Stimulated activated CD8-positive, alpha-beta memory T cell treated with anti-CD3 and anti-CD28 coated beads, Interleukin-7, amount 100 ng/mL, for 4 hours (primary cell): ENCODE data around the gene PXYLP1.

Experiments used
- DNase-seq, 2 donors: peaks; one replicate each; pipeline ENCODE4 v3.0.0-alpha.2; 2020; ENCODE audit warnings: low read depth in 2 of 2

PXYLP1 gene

DNA sequence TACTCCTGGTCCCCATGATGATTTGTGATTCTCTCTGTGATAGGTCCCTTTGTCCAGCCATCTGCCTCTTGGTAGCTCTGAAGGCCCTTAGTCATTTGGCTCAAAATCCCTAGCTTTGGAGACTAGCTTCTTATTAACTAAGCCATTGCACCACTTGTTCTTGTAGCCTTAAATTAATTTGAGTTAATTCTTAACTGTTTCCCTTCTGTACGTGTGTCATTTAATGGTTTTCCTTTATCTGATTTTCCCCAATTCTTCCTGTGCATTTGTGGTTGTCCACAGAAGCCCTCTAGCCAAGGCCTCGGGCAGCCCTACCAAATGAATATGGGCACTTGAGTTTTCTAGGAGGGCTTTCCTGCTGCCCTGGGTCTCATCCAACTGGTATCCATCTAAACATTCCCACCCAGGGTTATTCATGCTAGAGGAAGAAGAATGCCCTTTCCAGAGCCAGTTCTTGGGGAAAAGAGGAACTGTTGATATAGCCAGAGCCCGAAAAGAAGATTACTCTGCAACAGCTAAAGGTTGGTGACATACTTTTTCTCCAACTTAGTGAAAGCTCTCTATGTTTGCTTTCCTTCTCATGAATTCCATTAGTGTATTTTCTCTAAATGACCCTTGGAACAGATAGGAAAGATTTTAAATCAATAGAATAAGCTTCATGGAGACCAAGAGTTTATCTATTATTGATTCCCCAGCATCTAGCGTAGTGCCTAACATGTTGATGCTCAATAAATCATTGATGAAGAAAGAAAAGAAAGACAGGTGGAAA is 92.5 kb downstream of the PXYLP1 start:
- DNase-seq: no peak

DNA sequence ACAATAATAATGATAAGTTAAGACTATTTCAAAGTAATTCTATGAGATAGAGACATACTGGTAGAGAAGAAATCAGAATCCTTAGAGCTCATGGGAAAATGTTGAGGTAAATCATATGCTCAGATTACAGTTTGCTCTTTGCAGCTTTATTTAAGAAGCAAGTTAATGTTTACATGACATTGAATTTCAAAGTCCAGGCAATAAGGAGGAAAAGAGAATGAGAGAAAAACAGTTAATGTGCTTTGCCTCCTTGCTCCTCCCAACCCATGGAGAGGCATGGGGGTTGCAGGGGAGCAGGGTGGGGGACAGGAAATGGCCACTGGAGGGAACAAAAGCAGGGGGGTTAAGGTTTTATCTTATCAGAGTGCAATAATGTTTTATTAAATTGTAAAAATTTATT is 94.5 kb downstream of the PXYLP1 start:
- DNase-seq: no peak

DNA sequence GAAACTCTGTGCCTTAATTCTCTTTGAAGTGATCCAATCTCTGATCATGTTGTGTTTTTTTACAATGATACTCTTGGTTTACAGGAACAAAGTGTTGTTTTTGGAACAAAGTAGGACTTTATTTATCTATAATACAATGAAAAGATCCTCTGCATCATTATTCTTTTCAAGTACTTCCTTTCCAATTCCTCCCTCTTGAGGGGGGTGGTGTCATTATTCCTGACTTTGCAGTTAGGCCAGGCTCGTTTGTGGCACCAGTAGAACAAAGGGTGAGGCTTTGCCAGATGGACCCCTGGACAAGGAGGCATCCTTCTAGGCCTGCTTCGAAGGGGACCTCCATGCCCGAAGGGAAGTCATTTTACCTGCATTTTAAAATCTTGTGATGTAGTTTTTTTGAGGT is 95.0 kb downstream of the PXYLP1 start:
- DNase-seq: no peak

DNA sequence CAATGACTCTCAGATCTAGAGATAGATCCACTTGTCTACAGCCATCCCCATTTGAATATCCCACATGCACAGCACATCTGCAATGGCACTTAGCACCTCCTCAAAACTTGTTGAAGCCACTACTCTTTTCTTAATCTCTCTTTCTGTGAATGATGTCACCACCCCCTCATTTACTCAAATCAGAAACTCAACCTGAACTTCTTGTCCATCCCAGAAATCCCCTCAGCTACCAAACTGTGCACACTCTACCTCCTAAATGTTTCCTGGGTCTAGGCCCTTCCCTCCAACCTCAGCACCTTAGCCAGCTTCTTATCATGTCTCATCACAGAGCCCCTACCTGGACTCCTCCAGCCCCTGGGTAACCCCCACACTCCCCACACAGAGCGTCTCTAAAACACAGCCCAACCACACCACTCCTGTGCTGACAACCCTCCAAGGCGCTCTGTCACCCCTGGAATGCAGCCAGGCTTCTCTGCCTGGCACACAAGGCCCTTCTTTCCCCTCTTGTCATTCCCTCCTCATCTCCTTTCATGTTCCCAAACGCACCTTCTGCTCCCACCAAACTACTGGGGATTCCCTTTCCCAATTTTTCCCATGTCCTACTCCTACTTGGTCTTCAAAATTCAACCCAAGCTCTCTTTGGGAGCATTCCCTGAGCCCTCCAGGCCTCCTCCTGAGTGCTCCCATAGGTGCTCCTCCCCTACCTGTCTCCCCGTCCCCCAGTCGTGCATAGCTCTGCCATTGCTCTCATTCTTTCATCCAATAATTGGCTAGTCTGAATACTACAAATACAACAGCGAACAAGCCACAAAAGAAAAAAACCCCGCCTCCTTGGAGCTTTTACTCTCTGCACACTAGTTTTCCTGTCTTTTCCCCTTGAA is 96.9 kb downstream of the PXYLP1 start:
- DNase-seq: no peak

DNA sequence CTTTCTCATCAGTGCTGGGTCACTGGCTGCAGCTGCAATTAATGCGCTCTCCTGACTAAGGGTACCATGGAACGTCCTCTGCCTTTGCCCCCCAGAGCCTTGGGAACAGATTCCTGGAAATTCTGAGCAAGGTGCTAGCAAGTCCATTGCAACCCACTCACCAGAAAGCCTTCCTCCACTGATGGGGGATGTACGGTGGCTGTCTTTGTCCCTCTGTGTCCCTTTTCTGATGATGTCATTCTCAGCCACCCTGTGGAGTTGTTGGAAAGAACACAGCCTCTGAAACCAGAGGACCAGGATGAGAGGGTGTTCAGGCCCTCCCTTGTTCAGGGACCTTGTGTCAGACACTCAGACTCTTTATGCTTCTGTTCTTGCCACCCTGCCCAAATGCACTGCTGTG is 98.6 kb downstream of the PXYLP1 start:
- DNase-seq: no peak

DNA sequence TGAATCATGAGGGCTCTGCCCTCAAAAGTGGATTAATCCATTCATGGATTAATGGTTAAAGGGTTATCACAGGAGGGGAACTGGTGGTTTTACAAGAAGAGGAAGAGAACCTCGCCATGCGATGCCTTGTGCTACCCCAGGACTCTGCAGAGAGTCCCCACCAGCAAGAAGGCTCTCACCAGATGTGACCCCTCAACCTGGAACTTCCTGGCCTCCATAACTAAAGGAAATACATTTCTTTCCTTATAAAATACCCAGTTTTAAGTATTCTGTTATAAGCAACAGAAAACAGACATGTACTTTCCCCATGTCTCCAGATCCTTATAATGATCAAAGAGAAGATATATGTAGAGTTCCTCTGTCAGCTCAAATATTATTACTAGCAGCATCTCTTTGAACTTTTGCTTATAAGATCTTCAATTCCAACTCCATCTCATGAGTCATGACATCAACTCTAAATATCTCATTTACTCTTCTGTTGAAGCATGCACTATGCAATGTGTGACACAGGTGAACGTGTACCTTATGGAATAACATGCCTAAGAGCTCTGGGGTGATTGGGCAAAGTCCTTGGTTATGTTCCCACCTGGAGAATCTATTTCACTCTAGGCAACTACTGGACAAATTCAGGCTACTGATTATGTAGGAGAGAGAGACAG is 99.2 kb downstream of the PXYLP1 start:
- no peak for DNase-seq

DNA sequence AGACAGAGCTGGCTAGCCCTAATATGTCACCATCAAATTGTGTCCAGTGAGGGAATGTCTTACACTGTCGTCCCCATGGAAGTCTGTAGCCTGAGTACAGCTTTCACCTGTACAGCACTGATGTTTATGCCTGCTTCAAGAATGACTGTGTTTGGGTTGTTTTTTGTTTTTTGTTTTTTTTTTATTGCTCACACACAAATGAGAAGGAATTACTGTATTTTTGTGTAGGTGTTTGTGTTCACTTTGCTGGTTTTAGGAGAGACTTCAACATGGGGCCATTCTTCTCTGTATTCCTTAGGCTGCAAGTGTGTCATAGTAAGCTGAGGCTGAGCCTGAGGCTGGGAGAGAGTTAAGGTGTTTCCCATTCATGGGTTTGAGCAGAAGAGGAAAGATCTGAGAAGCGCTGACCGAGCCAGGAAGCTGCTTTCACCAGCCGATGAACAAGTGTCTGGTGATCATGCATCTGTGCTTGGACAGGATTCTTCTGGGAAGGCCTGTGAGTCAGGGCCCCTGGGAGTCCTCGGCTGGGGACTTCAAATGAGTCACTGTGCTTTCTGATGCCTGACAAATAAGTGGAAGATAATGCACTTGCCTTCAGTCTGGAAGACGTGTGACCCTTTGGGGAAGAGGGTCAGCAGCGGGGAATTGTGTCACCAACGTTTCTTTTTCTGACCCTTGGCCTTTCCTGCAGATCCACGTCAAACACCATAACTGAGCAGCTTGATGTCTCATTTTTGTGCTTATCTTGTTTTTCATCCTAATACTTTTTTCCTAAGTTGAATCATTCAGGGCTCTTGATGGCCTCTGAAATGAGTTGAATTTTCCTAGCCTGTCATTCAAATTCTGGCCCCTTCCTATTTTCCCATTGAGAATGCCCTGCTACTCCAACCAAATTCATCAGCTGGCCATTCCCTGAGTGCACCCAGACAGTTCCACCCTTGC is 100.0 kb downstream of the PXYLP1 start:
- no peak for DNase-seq

DNA sequence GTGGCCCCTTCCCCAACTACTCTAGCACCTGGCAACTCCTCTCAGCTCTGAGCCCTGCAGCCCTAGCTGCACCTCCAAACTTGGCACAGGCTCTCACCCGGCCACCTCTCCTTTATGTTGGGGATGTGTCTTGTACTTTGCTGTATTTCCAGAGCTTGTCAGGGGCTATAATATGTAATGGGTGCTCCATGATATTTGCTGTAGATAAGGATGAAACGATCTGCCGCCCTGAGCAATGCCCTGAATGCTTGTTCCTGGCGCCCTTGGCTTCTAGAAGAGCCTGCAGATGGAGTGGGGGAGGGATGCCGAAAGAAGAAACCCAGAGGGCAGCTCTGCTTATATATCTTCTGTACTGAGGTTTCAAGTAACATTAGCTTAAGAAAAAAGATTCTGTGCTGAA is 100.8 kb downstream of the PXYLP1 start:
- DNase-seq: no peak

DNA sequence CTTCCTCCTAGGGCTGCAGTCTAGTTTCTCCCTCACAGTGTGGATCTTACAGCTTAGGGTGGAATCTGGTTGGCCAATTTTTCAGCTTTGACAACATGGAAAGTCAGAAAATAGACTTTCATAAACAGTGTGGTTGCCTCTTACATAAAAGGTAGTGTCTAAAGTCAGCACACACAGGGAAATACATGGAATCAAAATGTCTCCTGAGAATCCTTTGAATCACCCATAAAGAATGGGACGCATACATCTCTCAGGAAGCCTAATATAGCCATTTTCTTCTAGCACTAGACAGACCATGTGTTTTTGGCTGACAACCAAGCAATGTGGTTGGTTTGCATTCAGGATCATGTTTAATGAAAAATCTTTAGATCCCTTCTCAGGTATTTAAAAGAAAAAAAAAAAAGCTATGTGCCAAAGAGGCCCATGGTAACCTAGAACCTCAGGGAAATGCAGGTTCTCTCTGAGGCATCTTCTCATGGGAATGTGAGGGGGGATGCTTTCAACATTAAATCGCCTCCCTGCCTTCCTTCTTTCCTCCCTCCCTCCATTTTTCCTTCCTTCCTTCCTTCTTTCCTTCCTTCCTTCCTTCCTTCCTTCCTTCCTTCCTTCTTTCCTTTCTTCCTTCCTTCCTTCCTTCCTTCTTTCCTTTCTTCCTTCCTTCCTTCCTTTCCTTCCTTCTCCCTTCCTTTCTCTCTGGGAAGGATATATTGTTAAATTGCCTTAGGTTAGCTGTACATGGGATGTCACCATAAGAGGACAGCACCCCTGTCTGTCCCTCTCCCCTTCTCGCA is 102.4 kb downstream of the PXYLP1 start:
- DNase-seq: no peak

DNA sequence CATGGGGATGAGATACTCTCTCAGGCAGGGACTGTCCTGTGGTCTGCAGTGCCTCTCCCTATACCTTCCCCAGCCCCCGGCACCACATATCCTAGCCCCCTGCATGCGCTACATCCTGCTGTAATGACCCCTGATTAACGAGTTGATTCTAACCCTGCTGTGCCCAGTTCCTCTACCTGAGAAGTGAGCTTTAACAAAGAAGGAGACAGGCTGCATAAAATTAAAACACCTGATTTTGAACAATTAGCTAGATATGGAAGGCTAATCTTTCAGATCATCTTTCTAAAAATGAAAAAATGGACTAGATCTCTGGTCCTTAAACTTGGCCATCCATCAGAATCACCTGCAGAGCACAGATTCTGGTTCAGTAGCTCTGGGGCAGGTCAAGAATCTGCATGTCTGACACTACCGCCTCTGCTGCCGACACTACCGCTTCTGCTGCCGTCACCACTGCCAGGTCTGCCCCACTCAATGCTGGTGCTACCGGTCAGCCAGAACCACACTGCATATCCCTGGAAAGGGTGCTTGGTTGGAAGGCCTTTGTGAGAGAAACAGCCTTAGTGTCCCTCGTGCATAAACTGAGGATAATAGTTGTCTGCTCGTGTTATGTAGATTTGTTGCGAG is 103.1 kb downstream of the PXYLP1 start:
- DNase-seq: no peak

DNA sequence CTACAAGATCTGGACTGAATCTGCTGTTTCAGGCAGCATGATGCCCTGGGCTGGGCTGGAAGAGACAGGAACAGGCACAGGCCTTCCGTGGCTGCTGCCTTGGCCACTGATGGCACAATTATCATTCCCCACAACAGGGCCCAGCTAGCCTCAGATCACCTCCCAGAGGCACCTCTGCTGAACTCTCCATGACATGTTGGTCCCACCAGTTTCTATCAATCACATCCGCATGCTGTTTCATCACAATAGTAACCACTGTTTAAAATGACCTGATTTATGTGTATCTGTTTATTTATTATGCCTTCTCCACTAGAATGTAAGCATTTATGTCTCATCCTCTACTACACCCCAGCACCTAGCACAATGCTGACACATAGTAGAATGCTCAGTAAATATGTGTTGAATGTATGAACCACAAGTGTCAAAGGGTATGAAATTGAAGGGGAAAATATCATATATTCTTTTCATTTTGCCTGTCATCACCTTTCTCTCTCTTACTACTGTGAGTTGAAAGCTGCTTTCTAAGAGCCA is 104.0 kb downstream of the PXYLP1 start:
- DNase-seq: no peak

DNA sequence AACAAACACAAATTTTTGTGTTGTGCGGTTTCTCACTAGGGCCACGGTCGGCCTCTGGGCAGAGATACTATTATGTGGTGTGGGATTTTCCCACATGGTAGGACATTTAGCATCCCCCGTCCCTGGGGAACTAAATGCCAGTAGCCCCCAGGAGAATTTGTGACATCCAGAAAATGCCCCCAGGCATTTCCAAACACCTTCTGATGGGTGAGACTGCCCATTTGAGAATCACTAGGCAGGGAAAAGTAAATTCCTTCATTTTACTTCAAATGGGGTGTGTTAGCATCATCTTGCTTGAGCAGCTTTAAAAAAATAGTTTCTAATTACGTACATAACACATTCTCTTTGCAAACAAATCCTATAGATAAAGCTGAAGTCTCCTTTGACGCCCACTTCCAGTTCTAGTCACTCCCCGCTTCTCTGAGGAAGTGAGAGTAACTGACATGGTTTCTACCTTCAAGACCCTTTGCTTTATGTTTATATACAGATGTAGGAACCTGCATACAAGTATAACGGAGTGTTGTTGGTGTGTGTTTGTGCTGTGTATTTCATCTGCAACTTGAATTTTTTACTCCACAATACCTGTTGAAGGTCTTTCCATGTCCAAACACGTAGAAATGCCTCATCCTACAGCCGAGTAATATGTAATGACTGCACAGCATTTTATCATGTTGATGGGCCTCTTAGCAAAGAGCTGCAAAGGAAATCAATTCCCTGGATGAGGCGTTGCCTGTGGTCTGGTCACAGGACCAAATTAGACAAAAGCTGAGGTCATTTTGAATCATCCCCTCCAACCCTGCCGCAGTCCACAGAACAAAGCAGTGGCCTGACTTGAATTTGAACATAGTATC is 105.3 kb downstream of the PXYLP1 start:
- no peak for DNase-seq

DNA sequence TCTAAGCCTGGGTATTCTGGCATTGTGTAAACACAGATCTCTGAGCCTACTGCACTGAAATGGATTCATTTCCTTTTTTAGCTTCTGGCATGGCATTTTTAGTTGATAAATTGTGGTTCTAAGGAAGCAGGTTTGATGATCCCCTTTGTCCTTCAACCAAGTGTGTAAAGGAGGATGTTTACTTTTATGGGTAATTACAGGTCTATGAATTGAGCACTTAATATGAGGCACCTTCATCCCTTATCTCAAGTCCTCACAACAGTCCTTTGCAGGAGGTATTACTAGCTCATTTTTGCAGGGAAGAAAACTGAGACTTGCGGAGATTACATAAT is 105.9 kb downstream of the PXYLP1 start:
- DNase-seq: no peak

DNA sequence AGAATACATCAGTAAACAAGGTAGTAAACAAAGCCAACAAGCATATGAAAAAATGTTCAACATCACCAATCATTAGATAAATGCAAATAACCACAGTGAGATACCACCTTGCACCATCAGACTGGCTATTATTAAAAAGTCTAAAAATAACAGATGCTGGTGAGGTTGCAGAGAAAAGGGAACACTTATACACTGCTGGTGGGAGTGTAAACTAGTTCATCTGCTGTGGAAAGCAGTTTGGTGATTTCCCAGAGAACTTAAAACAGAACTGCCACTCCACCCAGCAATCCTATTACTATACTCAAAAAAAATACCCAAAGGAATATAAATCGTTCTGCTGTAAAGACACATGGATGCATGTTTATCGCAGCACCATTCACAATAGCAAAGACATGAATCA is 106.4 kb downstream of the PXYLP1 start:
- DNase-seq: no peak

DNA sequence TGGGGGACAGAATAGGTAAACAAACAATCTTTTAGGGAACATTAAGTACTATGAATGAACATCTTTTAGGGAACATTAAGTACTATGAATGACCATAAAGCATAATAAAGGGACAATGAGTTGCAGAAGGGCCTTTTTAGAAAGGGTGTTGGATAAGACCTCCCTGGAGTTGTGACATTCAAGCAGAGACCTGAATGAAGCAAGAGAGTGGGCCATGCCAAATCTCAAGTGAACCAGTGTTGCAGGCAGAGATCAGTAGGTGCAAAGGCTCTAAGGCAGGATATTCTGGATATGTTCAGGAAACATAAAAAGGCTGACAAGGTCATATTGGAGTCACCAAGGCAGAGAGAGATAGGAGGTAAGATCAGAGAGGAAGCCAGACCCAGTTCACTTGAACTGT is 107.3 kb downstream of the PXYLP1 start:
- DNase-seq: no peak

DNA sequence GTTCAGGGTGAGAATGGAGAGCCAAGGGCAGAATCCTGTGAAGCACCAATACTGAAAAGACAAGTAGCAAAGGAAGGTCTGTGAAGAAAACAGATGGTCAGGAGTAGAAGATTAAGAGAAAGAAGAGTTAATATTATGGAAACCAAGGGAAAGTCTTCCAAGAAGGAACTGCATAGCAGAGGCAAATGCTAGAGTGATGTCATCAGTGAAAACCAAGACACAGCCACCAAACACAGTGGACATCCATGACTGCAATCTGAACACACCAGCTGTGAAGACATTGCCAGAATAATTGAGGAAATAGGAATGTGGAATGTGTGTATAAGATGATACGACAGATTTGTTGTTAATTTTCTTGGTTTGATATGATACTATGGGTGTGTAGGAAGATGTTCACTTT is 109.9 kb downstream of the PXYLP1 start:
- no peak for DNase-seq

DNA sequence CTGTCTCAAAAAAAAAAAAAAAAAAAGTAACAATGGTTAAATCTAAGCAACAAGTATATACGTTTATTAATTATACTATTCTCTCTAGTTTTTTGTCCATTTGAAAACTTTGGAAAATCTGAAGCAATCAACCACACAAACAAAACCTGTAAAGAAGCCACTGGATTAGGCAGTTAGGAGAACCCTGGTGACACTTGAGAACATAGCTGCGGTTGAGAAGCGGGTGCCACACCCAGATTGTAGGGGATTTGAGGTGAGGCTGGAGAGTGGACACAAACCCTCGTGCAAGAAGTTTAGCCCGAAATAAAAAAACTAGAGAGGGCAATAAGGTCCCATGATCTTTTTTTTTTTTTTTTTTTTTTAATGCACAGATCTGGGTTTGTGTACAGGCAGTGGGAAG is 110.8 kb downstream of the PXYLP1 start:
- DNase-seq: no peak

DNA sequence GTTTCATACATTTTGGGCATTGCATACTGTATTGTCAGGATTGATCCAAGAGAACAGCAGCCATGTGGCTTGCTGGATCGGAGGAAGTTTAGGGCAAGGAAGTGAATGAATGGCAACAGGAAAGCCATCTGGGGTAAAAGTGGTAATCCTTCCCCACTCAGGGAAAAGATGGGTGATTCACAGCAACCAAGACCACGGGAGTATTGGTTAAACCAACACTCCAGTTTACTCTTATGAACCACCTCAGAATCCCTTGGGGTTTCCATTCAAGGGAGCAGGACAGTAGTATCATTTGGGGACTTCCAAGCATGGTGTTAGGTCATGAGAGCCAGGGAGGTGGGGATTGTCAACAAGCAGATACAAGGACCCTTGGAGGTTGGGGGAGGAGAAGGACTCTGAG is 111.5 kb downstream of the PXYLP1 start:
- no peak for DNase-seq

DNA sequence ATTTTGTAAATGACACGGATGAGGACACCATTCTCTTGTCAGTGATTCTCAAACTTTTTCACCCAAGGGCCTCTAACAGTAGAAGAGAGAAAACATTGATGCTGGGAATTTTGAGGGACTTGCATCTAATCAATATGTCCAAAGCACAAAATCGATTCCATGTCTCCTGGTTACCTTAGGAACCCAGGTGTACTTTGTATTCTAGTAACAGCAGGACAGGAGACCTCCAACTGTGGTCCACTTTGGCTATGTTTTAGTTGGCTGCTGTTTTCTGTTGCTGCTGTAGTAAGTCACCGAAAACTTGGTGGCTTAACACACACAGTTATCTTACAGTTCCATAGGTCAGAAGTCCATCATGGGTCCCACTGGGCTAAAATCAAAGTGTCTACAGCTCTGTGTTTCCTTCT is 112.2 kb downstream of the PXYLP1 start:
- DNase-seq: no peak
